Cardiac fibroblast (primary cell): Measurements from ENCODE around the gene HCFC1R1.

Experiments used
- DNase-seq, 2 donors: peaks; one replicate each; pipeline versions ENCODE4 v3.0.0 to v3.0.0-alpha.2; 2010; ENCODE audit warnings: low read depth in 2 of 2
- H3K4me3 ChIP-seq, 2 donors: replicated peaks in 1 of 2; 1 replicate in 1 of 2; 2 replicates in 1 of 2; pipeline ENCODE4 v1.5.1; 2011; ENCODE audit warnings: low read depth in 2 of 2, low read length in 2 of 2, mild to moderate bottlenecking in 2 of 2, moderate library complexity in 1 of 2
- CTCF ChIP-seq: IDR thresholded peaks from one replicate; pipeline ENCODE4 v1.5.1; 2011; ENCODE audit warnings: low read depth, mild to moderate bottlenecking, low read length, inconsistent platforms

The HCFC1R1 gene

GRCh38 chr16:2977440-2977839, 46.3 kb downstream of the HCFC1R1 start:
- no peak for DNase-seq
- no peak overlapping the region for H3K4me3 ChIP-seq
- no peak for TF ChIP-seq CTCF

GRCh38 chr16:2976673-2977072, 47.1 kb downstream of the HCFC1R1 start:
- no peak overlapping the region for H3K4me3 ChIP-seq
- no peak for TF ChIP-seq CTCF
- no peak for DNase-seq

- H3K4me3 ChIP-seq = no peak overlapping the region
- TF ChIP-seq CTCF = no peak
- no peak for DNase-seq
Measured at GRCh38 chr16:2976201-2976600, 47.5 kb downstream of the HCFC1R1 start.

- no peak overlapping the region for H3K4me3 ChIP-seq
- no peak for DNase-seq
- no peak for TF ChIP-seq CTCF
Measured at GRCh38 chr16:2975161-2975795, 48.5 kb downstream of the HCFC1R1 start.

GRCh38 chr16:2974319-2975056, 49.3 kb downstream of the HCFC1R1 start:
- no peak overlapping the region for H3K4me3 ChIP-seq
- no peak for TF ChIP-seq CTCF
- DNase-seq = no peak

GRCh38 chr16:2973605-2974318, 50.0 kb downstream of the HCFC1R1 start:
- no peak for TF ChIP-seq CTCF

More at GRCh38 chr16:2973605-2974318, 50.0 kb downstream of the HCFC1R1 start:
- H3K4me3 ChIP-seq = no peak overlapping the region
- DNase-seq = no peak
